Motor neuron (in vitro differentiated cells): ENCODE measurements around the gene COL5A2. TPM values are rescaled to one million over a fixed set of nuclear protein-coding genes. Genes with fewer than 3 reads are reported as not detected.

Source experiments
- ATAC-seq, 8 experiments: fragments of 200-7000 bp; cut with Tn5 transposase; replicated peaks in 6 of 8; 2 replicates each; pipeline ENCODE4 v1.8.0; 2021; ENCODE audit warnings: mild to moderate bottlenecking in 8 of 8, moderate library complexity in 8 of 8
- H3K27ac ChIP-seq, 2 donors: fragments of 250-450 bp; sonication (Bioruptor Pico); 2 replicates each; pipeline ENCODE4 v1.9.0; 2021; ENCODE audit warnings: antibody characterized with exemption in 2 of 2, mild to moderate bottlenecking in 2 of 2, moderate library complexity in 1 of 2
- H3K4me1 ChIP-seq, 2 donors: fragments of 250-450 bp; sonication (Bioruptor Pico); replicated peaks in 1 of 2; 2 replicates each; pipeline ENCODE4 v1.6.1; 2021; ENCODE audit warnings: antibody characterized with exemption in 2 of 2, mild to moderate bottlenecking in 2 of 2, moderate library complexity in 1 of 2
- H3K4me3 ChIP-seq, 5 donors: fragments of 250-450 bp; sonication (Bioruptor Pico); 2 replicates each; pipeline ENCODE4 v1.9.0; 2021; ENCODE audit warnings: antibody characterized with exemption in 5 of 5, mild to moderate bottlenecking in 5 of 5, moderate library complexity in 4 of 5
- WGBS, 10 experiments: fragments of 450-650 bp; shearing (Covaris generic); methylation state at CpG; one replicate each; pipeline ENCODE4 v1.0.0; 2022; 5-methylcytosine and 5-hydroxymethylcytosine counted together
- in situ Hi-C, 9 experiments: fragments of 400-800 bp; cut with MboI; loops; one replicate each; pipeline ENCODE4 v1.15.0; 2021; ENCODE audit warnings: low sequenced_read_pairs in 9 of 9, low pct_unique_long_range_greater_than_20kb in 2 of 9; ENCODE audit not compliant: unreplicated experiment in 9 of 9
- total RNA-seq, 8 experiments: library from RNA; unstranded; fragments of 300-600 nt; gene quantifications; 2 replicates each; pipeline versions ENCODE4 v1.2.3 to v1.2.4, GENCODE V29; 2022

Gene COL5A2
- total RNA-seq, result 100 to 1,000 TPM in 4 of 8 experiments, 10 to 100 TPM in 1, 1 to 10 TPM in 3; 4.8 to 678 (median 190) TPM

- H3K27ac ChIP-seq, result no peak within 1 kb of the TSS
- H3K4me3 ChIP-seq, result peak within 1 kb of the TSS; percentile 19 to 36 (median 32)
- in situ Hi-C loops, result loop anchor here in 1 of 9 experiments (25.0 kb wide), 1 partner anchor 108 kb away; no protein-coding TSS in a partner anchor
- ATAC-seq, result peak; percentile 31 to 84 (median 55)
- 0 to 7% (median 5%) methylated on average over 2 to 5 of the region's 6 CpGs; no CpG with 5 or more reads in 4 of the 10 experiments for WGBS, 10 experiments
- peaks cover 0 to 17% of the 10 kb centered on the region in 2 donors for H3K4me1 ChIP-seq
Observed at GRCh38 chr2:189179570-189179950, at the start of gene COL5A2. COL5A2 (minus strand) TSS chr2:189179761; CDS start chr2:189179604, 157 bp downstream.

GRCh38 chr2:189226017-189226416 is 46.5 kb upstream of the COL5A2 start:
- ATAC-seq, result no peak

GRCh38 chr2:189225032-189225431 is 45.5 kb upstream of the COL5A2 start:
- H3K27ac ChIP-seq, result no peak overlapping the region
- ATAC-seq, result no peak
- in situ Hi-C loops, result no loop called here
- H3K4me1 ChIP-seq, result no peaks in the 10 kb centered on the region
- WGBS, 10 experiments, result 29 to 100% (median 90%) methylated on average over 1 to 2 of the region's 2 CpGs; no CpG with 5 or more reads in 4 of the 10 experiments
- no peak overlapping the region for H3K4me3 ChIP-seq

More at GRCh38 chr2:189226017-189226416, 46.5 kb upstream of the COL5A2 start:
- in situ Hi-C loops, result no loop called here
- WGBS, 10 experiments, result 83 to 100% (median 100%) methylated on average over 1 of the region's 1 CpG; no CpG with 5 or more reads in 2 of the 10 experiments
- H3K4me3 ChIP-seq, result no peak overlapping the region
- no peak overlapping the region for H3K27ac ChIP-seq
- H3K4me1 ChIP-seq, result no peaks in the 10 kb centered on the region

- no peak overlapping the region for H3K27ac ChIP-seq
- ATAC-seq, result peak in 3 of 8 experiments; percentile 47 to 64 (median 58)
- no peak overlapping the region for H3K4me3 ChIP-seq
- no peaks in the 10 kb centered on the region for H3K4me1 ChIP-seq
- WGBS, 10 experiments, result 0 to 100% (median 82%) methylated on average over 1 to 4 of the region's 4 CpGs
- in situ Hi-C loops, result no loop called here
Observed at GRCh38 chr2:189222468-189223105, 43.0 kb upstream of the COL5A2 start.

GRCh38 chr2:189221811-189222467 is 42.4 kb upstream of the COL5A2 start:
- ATAC-seq, result peak in 3 of 8 experiments; percentile 32 to 85 (median 39)

GRCh38 chr2:189218236-189218635 is 38.7 kb upstream of the COL5A2 start:
- 57 to 100% (median 90%) methylated on average over 1 to 2 of the region's 2 CpGs; no CpG with 5 or more reads in 5 of the 10 experiments for WGBS, 10 experiments
- no peak overlapping the region for H3K4me3 ChIP-seq
- no peak for ATAC-seq
- no peaks in the 10 kb centered on the region for H3K4me1 ChIP-seq
- no peak overlapping the region for H3K27ac ChIP-seq
- in situ Hi-C loops, result no loop called here

More at GRCh38 chr2:189221811-189222467, 42.4 kb upstream of the COL5A2 start:
- in situ Hi-C loops, result no loop called here
- Histone ChIP-seq H3K4me1 (no peaks in the 10 kb centered on the region), H3K27ac (no peak overlapping the region), H3K4me3 (no peak overlapping the region)

GRCh38 chr2:189217541-189217940 is 38.0 kb upstream of the COL5A2 start:
- in situ Hi-C loops, result no loop called here
- H3K4me1 ChIP-seq, result no peaks in the 10 kb centered on the region
- peak in 3 of 8 experiments; percentile 53 to 94 (median 80) for ATAC-seq
- WGBS, 10 experiments, result 0 to 93% (median 36%) methylated on average over 1 to 5 of the region's 6 CpGs; no CpG with 5 or more reads in 2 of the 10 experiments
- no peak overlapping the region for H3K4me3 ChIP-seq
- no peak overlapping the region for H3K27ac ChIP-seq

GRCh38 chr2:189217051-189217450 is 37.5 kb upstream of the COL5A2 start:
- 42 to 100% (median 82%) methylated on average over 1 to 3 of the region's 3 CpGs; no CpG with 5 or more reads in 1 of the 10 experiments for WGBS, 10 experiments
- no peak overlapping the region for H3K27ac ChIP-seq
- H3K4me3 ChIP-seq, result no peak overlapping the region
- in situ Hi-C loops, result no loop called here
- no peaks in the 10 kb centered on the region for H3K4me1 ChIP-seq
- ATAC-seq, result no peak

- peaks cover 6 to 16% of the 10 kb centered on the region in 2 donors for H3K4me1 ChIP-seq
- WGBS, 10 experiments, result 78 to 100% (median 94%) methylated on average over 1 to 2 of the region's 2 CpGs; no CpG with 5 or more reads in 1 of the 10 experiments
- in situ Hi-C loops, result no loop called here
- no peak overlapping the region for H3K4me3 ChIP-seq
- no peak for ATAC-seq
- no peak overlapping the region for H3K27ac ChIP-seq
Observed at GRCh38 chr2:189214484-189214883, 34.9 kb upstream of the COL5A2 start.

GRCh38 chr2:189213250-189213649 is 33.7 kb upstream of the COL5A2 start:
- in situ Hi-C loops, result no loop called here
- no peak for ATAC-seq
- WGBS, 10 experiments, result 31 to 100% (median 86%) methylated on average over 1 to 2 of the region's 2 CpGs
- no peak overlapping the region for H3K4me3 ChIP-seq
- H3K4me1 ChIP-seq, result peaks cover 13 to 23% of the 10 kb centered on the region in 2 donors
- no peak overlapping the region for H3K27ac ChIP-seq

- 0 to 27% (median 3%) methylated on average over 1 to 7 of the region's 7 CpGs for WGBS, 10 experiments
- H3K27ac ChIP-seq, result peak overlapping the region in 1 of 2 donors; percentile 24
- in situ Hi-C loops, result no loop called here
- H3K4me3 ChIP-seq, result no peak overlapping the region
- H3K4me1 ChIP-seq, result peaks cover 17 to 23% of the 10 kb centered on the region in 2 donors
- ATAC-seq, result peak; percentile 86 to 97 (median 92)
Observed at GRCh38 chr2:189210250-189211087, 30.9 kb upstream of the COL5A2 start.

- WGBS, 10 experiments, result 0 to 100% (median 25%) methylated on average over 1 of the region's 1 CpG
- peak in 4 of 8 experiments; percentile 28 to 46 (median 40) for ATAC-seq
- no peak overlapping the region for H3K4me3 ChIP-seq
- peaks cover 17 to 23% of the 10 kb centered on the region in 2 donors for H3K4me1 ChIP-seq
- H3K27ac ChIP-seq, result no peak overlapping the region
- in situ Hi-C loops, result no loop called here
Observed at GRCh38 chr2:189208254-189208653, 28.7 kb upstream of the COL5A2 start.
